Right atrium auricular region (tissue), 2 donors: ENCODE data around the gene CAMTA1. TPM values are rescaled to one million over a fixed set of nuclear protein-coding genes. Genes with fewer than 3 reads are reported as not detected.

ENCODE experiments used
- DNase-seq: peaks from one replicate; pipeline ENCODE4 v3.0.0-alpha.2; 2019; ENCODE audit warnings: low spot score
- H3K27ac ChIP-seq, 2 donors: fragments of 200-600 bp; sonication (generic); 1 replicate in 1 of 2; 2 replicates in 1 of 2; pipeline ENCODE4 v1.5.1; 2016 to 2019
- H3K27me3 ChIP-seq, 2 donors: fragments of 200-600 bp; sonication (generic); one replicate each; pipeline versions ENCODE4 v1.5.1 to v1.6.0; 2017 to 2019
- H3K36me3 ChIP-seq: fragments of 200-600 bp; sonication (generic); one replicate; pipeline ENCODE4 v1.5.1; 2016
- H3K4me1 ChIP-seq, 2 donors: fragments of 200-600 bp; sonication (generic); one replicate each; pipeline versions ENCODE4 v1.5.1 to v1.6.0; 2017 to 2019
- H3K4me3 ChIP-seq, 2 donors: fragments of 200-600 bp; sonication (generic); 1 replicate in 1 of 2; 2 replicates in 1 of 2; pipeline ENCODE4 v1.5.1; 2017 to 2019; ENCODE audit warnings: mild to moderate bottlenecking in 1 of 2, moderate library complexity in 1 of 2
- H3K9me3 ChIP-seq, 2 donors: fragments of 200-600 bp; sonication (generic); one replicate each; pipeline ENCODE4 v1.5.1; 2019
- CTCF ChIP-seq, 2 donors: fragments of 200-600 bp; sonication (generic); IDR thresholded peaks; one replicate each; pipeline ENCODE4 v1.5.1; 2019; ENCODE audit warnings: antibody characterized with exemption in 2 of 2
- total RNA-seq, 2 donors: library from RNA; depleted of rRNA; stranded (reverse); fragments of >200 nt; gene quantifications; one replicate each; pipeline ENCODE4 v1.1.0, GENCODE V29; 2016

Gene CAMTA1
- total RNA-seq, 2 donors from 2014 or later = 132 to 190 TPM

GRCh38 chr1:7578206-7578605 lies 793.0 kb downstream of the CAMTA1 start:
- no peak overlapping the region for H3K4me3 ChIP-seq
- H3K4me1 ChIP-seq = peaks cover 0 to 21% of the 10 kb centered on the region in 2 donors
- no peaks in the 10 kb centered on the region for H3K9me3 ChIP-seq
- no peaks in the 10 kb centered on the region for H3K27me3 ChIP-seq
- DNase-seq = no peak
- H3K27ac ChIP-seq = no peak overlapping the region
- no peak for TF ChIP-seq CTCF (IDR thresholded peaks at IDR 0.05)
- no peaks in the 10 kb centered on the region for H3K36me3 ChIP-seq

DNA sequence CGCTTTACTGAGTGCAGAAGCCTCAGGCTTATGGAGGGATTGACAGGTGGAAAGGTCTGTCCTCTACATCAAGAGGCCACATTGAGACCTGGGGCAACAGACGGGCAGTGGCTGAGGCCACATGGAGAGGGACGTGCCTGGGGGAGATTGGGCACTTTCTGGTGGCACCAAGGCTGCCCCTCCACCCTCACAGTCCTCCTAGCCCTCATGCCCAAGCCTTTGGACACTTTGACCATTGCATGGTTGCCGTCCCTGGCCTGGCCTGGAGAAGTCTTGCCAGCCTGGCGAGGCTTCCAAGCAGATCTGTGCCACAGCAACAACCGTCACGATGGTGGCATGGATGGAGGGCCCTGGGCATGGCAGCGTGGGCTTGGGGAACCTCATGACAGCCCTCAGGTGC lies 793.8 kb downstream of the CAMTA1 start:
- Histone ChIP-seq H3K27me3 (no peaks in the 10 kb centered on the region), H3K27ac (no peak overlapping the region), H3K9me3 (no peaks in the 10 kb centered on the region), H3K36me3 (no peaks in the 10 kb centered on the region), H3K4me1 (peaks cover 0 to 20% of the 10 kb centered on the region in 2 donors), H3K4me3 (no peak overlapping the region)
- no peak for DNase-seq
- TF ChIP-seq CTCF (IDR thresholded peaks at IDR 0.05) = no peak

DNA sequence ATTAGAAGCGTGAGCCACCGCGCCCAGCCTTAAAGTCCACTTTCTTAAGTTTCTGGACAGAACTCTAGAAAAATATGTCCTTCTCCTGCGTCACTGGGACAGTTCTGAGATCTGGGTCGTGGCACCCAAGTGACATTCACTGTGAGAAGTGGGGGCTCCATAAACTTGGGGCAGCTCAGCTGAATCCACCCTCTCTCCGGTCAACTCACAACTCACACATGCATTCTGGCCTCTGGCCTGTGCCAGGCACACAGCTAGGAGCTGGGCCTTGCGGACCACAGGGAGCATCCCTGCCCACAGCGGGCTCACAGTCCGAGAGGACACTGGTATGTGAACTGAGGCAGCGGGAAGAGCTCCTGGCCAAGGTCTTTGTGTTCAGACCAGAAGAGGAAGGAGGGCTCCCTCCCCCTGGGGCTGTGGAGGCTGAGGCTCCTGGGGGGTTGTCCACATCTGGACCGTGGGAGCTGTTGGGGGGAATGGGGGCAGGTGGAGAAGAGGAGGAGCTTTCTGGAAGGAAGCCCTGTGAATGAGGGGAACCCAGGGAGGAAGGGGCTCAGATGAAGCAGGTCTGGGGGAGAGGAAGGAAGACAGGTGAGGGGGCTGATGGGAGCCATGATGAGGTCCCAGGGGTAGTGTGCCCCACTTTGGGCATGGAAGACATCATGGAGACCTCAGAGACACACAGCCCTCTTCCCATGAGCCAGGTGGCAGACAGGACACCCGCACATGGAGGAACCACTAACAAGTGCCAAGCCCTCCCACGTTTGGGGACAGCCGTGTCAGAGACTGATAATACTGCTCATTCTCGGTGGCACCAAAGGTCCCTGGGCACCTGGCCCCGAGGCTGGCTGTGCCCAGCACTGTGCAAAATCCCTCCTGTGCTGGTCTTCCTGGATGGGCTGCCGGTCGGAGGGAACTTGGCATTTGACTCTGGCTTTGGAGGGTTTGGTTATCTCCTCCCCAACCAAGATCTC lies 794.9 kb downstream of the CAMTA1 start:
- DNase-seq = no peak
- Histone ChIP-seq H3K27ac (no peak overlapping the region), H3K9me3 (no peaks in the 10 kb centered on the region), H3K4me3 (no peak overlapping the region), H3K27me3 (no peaks in the 10 kb centered on the region), H3K36me3 (no peaks in the 10 kb centered on the region), H3K4me1 (peaks cover 0 to 11% of the 10 kb centered on the region in 2 donors)
- no peak for TF ChIP-seq CTCF (IDR thresholded peaks at IDR 0.05)

GRCh38 chr1:7580923-7581753 lies 795.9 kb downstream of the CAMTA1 start:
- Histone ChIP-seq H3K36me3 (no peaks in the 10 kb centered on the region), H3K27me3 (no peaks in the 10 kb centered on the region), H3K4me3 (no peak overlapping the region), H3K9me3 (no peaks in the 10 kb centered on the region), H3K27ac (no peak overlapping the region), H3K4me1 (peaks cover 0 to 18% of the 10 kb centered on the region in 2 donors)
- DNase-seq = no peak
- TF ChIP-seq CTCF (IDR thresholded peaks at IDR 0.05) = no peak

GRCh38 chr1:7581754-7582459 lies 796.7 kb downstream of the CAMTA1 start:
- H3K9me3 ChIP-seq = no peaks in the 10 kb centered on the region
- H3K4me3 ChIP-seq = no peak overlapping the region
- peaks cover 0 to 25% of the 10 kb centered on the region in 2 donors for H3K4me1 ChIP-seq
- no peak for DNase-seq
- no peak overlapping the region for H3K27ac ChIP-seq
- no peaks in the 10 kb centered on the region for H3K36me3 ChIP-seq
- H3K27me3 ChIP-seq = no peaks in the 10 kb centered on the region
- TF ChIP-seq CTCF (IDR thresholded peaks at IDR 0.05) = peak in 1 of 2 donors; percentile 49
